HEK293 (cell line): ENCODE data around the gene PLEKHG3.

ENCODE experiments used
- PBX3 ChIP-seq: sonication (generic); formaldehyde crosslinking; IDR thresholded peaks from 2 replicates; pipeline ENCODE4 v1.8.1; 2022; ENCODE audit warnings: mild to moderate bottlenecking, moderate library complexity, missing genetic modification reagents
- ZBTB7A ChIP-seq: fragments of 450-650 bp; formaldehyde crosslinking; IDR thresholded peaks from 2 replicates; pipeline ENCODE4 v1.5.1; 2016; ENCODE audit warnings: low read depth, missing biosample characterization, missing genetic modification characterization
- ZNF324 ChIP-seq: fragments of 450-650 bp; formaldehyde crosslinking; IDR thresholded peaks from 2 replicates; pipeline ENCODE4 v1.5.1; 2016; ENCODE audit warnings: missing biosample characterization, missing genetic modification characterization
- ZNF404 ChIP-seq: fragments of 450-650 bp; formaldehyde crosslinking; IDR thresholded peaks from 2 replicates; pipeline ENCODE4 v1.5.1; 2017; ENCODE audit warnings: missing biosample characterization, missing genetic modification characterization
- ZNF449 ChIP-seq: fragments of 450-650 bp; formaldehyde crosslinking; IDR thresholded peaks from 2 replicates; pipeline ENCODE4 v1.5.1; 2017; ENCODE audit warnings: missing biosample characterization, mild to moderate bottlenecking, missing genetic modification characterization, moderate library complexity
- ZNF626 ChIP-seq: fragments of 450-650 bp; sonication (Bioruptor Pico); formaldehyde crosslinking; IDR thresholded peaks from 2 replicates; pipeline ENCODE4 v1.5.1; 2018; ENCODE audit warnings: missing biosample characterization, missing genetic modification characterization, inconsistent platforms
- ZNF677 ChIP-seq: fragments of 450-650 bp; IDR thresholded peaks from 2 replicates; pipeline ENCODE4 v1.5.0; 2018; ENCODE audit warnings: missing biosample characterization, mild to moderate bottlenecking, missing genetic modification characterization, moderate library complexity
- TF ChIP-seq, protein P1 (sequence below): fragments of 450-650 bp; formaldehyde crosslinking; conservative IDR thresholded peaks from 2 replicates; pipeline ENCODE4 v1.5.1; 2016; ENCODE audit warnings: low read depth, missing biosample characterization, missing genetic modification characterization
- TF ChIP-seq, protein P2 (sequence below): fragments of 450-650 bp; formaldehyde crosslinking; IDR thresholded peaks from 2 replicates; pipeline ENCODE4 v1.5.1; 2016; ENCODE audit warnings: missing biosample characterization, missing genetic modification characterization
- TF ChIP-seq, protein P3 (sequence below): fragments of 450-650 bp; formaldehyde crosslinking; IDR thresholded peaks from 2 replicates; pipeline ENCODE4 v1.5.1; 2016; ENCODE audit warnings: missing biosample characterization, missing genetic modification characterization

- TF ChIP-seq ZBTB7A (tag by site-specific recombination) (no peak), ZNF626 (tag by site-specific recombination) (no peak), ZNF404 (tag by site-specific recombination) (no peak), PBX3 (CRISPR knock-in tag) (no peak), ZNF677 (no peak), ZNF324 (tag by site-specific recombination) (no peak), ZNF449 (tag by site-specific recombination) (no peak)
- TF ChIP-seq, protein P1, sequence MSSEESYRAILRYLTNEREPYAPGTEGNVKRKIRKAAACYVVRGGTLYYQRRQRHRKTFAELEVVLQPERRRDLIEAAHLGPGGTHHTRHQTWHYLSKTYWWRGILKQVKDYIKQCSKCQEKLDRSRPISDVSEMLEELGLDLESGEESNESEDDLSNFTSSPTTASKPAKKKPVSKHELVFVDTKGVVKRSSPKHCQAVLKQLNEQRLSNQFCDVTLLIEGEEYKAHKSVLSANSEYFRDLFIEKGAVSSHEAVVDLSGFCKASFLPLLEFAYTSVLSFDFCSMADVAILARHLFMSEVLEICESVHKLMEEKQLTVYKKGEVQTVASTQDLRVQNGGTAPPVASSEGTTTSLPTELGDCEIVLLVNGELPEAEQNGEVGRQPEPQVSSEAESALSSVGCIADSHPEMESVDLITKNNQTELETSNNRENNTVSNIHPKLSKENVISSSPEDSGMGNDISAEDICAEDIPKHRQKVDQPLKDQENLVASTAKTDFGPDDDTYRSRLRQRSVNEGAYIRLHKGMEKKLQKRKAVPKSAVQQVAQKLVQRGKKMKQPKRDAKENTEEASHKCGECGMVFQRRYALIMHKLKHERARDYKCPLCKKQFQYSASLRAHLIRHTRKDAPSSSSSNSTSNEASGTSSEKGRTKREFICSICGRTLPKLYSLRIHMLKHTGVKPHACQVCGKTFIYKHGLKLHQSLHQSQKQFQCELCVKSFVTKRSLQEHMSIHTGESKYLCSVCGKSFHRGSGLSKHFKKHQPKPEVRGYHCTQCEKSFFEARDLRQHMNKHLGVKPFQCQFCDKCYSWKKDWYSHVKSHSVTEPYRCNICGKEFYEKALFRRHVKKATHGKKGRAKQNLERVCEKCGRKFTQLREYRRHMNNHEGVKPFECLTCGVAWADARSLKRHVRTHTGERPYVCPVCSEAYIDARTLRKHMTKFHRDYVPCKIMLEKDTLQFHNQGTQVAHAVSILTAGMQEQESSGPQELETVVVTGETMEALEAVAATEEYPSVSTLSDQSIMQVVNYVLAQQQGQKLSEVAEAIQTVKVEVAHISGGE (tag by site-specific recombination), result no peak
- TF ChIP-seq, protein P2, sequence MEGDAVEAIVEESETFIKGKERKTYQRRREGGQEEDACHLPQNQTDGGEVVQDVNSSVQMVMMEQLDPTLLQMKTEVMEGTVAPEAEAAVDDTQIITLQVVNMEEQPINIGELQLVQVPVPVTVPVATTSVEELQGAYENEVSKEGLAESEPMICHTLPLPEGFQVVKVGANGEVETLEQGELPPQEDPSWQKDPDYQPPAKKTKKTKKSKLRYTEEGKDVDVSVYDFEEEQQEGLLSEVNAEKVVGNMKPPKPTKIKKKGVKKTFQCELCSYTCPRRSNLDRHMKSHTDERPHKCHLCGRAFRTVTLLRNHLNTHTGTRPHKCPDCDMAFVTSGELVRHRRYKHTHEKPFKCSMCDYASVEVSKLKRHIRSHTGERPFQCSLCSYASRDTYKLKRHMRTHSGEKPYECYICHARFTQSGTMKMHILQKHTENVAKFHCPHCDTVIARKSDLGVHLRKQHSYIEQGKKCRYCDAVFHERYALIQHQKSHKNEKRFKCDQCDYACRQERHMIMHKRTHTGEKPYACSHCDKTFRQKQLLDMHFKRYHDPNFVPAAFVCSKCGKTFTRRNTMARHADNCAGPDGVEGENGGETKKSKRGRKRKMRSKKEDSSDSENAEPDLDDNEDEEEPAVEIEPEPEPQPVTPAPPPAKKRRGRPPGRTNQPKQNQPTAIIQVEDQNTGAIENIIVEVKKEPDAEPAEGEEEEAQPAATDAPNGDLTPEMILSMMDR, result no peak
- TF ChIP-seq, protein P3, sequence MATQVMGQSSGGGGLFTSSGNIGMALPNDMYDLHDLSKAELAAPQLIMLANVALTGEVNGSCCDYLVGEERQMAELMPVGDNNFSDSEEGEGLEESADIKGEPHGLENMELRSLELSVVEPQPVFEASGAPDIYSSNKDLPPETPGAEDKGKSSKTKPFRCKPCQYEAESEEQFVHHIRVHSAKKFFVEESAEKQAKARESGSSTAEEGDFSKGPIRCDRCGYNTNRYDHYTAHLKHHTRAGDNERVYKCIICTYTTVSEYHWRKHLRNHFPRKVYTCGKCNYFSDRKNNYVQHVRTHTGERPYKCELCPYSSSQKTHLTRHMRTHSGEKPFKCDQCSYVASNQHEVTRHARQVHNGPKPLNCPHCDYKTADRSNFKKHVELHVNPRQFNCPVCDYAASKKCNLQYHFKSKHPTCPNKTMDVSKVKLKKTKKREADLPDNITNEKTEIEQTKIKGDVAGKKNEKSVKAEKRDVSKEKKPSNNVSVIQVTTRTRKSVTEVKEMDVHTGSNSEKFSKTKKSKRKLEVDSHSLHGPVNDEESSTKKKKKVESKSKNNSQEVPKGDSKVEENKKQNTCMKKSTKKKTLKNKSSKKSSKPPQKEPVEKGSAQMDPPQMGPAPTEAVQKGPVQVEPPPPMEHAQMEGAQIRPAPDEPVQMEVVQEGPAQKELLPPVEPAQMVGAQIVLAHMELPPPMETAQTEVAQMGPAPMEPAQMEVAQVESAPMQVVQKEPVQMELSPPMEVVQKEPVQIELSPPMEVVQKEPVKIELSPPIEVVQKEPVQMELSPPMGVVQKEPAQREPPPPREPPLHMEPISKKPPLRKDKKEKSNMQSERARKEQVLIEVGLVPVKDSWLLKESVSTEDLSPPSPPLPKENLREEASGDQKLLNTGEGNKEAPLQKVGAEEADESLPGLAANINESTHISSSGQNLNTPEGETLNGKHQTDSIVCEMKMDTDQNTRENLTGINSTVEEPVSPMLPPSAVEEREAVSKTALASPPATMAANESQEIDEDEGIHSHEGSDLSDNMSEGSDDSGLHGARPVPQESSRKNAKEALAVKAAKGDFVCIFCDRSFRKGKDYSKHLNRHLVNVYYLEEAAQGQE (tag by site-specific recombination), result no peak
Observed at GRCh38 chr14:64718762-64719161, 14.5 kb downstream of the PLEKHG3 start.
